ENCODE measurements around the gene OR2S2.

OR2S2 gene

GRCh38 chr9:35909274-35909673, 48.7 kb downstream of the OR2S2 start, which contains the start of gene SPAAR:
Gene SPAAR (plus strand): TSS chr9:35909490. CDS start chr9:35910464, 974 bp downstream.
- no peak for DNase-seq (ENCODE audit: low spot score)

GRCh38 chr9:35908504-35909125, 49.3 kb downstream of the OR2S2 start:
- DNase-seq (ENCODE audit: low spot score): no peak

- no peak for DNase-seq (ENCODE audit: low spot score)
Observed at GRCh38 chr9:35907711-35908503, 50.0 kb downstream of the OR2S2 start.

All from putamen (tissue), 1 donor.